ENCODE measurements around the gene ENDOU.

Gene ENDOU

DNA sequence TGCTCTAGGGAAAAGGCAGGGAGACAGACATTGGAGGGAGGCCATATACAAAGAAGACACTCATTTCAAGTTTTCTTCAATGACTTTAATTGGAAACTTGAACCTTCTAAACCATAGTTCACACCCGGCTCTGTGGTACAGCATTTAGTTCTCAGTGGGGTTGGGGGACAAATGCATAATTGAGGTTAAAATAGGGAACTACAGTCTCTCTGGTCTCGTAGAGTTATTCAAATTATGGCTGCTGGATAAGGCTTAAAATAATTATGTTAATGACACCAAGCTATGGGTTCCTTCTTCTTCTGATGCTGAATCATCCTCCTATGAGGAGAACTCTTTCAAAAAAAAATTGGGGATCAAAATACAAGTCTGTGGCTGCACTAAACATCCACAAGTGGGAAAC, 15.6 kb downstream of the ENDOU start:
- no CpG with 5 or more reads among the region's 2 CpGs for WGBS, 2 donors (ENCODE audit: extremely low coverage in 2 of 2, insufficient read length in 2 of 2, insufficient replicate concordance in 1 of 2)
- H3K27ac ChIP-seq (replicated peaks; ENCODE audit: low read length), result no peak overlapping the region
- no peak overlapping the region for H4K91ac ChIP-seq (ENCODE audit: low read depth, low read length, poor library complexity)
- no peak overlapping the region for H3K23ac ChIP-seq (ENCODE audit: low read depth, low read length, poor library complexity)
- H2BK15ac ChIP-seq (ENCODE audit: low read length), result no peak overlapping the region
- no peak overlapping the region for H3K18ac ChIP-seq (ENCODE audit: low read length)
- H3K4me1 ChIP-seq (ENCODE audit: control insufficient read depth in 2 of 2, insufficient read depth in 1 of 2, low read depth in 1 of 2, low read length in 2 of 2), result peaks cover 0 to 1% of the 10 kb centered on the region in 2 donors
- H2AFZ ChIP-seq (ENCODE audit: low read length), result no peak overlapping the region
- no peak for DNase-seq (ENCODE audit: low spot score)
- H3K4me2 ChIP-seq (ENCODE audit: insufficient read depth, low read length, poor library complexity, severe bottlenecking), result no peak overlapping the region
- H2BK12ac ChIP-seq (ENCODE audit: low read length), result no peak overlapping the region
- H3K4me3 ChIP-seq (ENCODE audit: low read length in 2 of 2), result no peak overlapping the region
- no peak overlapping the region for H2BK5ac ChIP-seq (ENCODE audit: low read length)
- H3K4ac ChIP-seq (ENCODE audit: low read length), result no peak overlapping the region
- no peak overlapping the region for H2AK5ac ChIP-seq (ENCODE audit: low read depth, low read length)
- H3K36me3 ChIP-seq (replicated peaks in 1 of 2; ENCODE audit: control insufficient read depth in 2 of 2, insufficient read depth in 2 of 2, low read length in 2 of 2), result no peaks in the 10 kb centered on the region
- H3K9me3 ChIP-seq (replicated peaks in 1 of 2; ENCODE audit: control insufficient read depth in 2 of 2, insufficient read depth in 1 of 2, low read depth in 1 of 2, low read length in 2 of 2), result no peaks in the 10 kb centered on the region
- H3K14ac ChIP-seq (ENCODE audit: low read length), result no peak overlapping the region
- no peak overlapping the region for H2BK120ac ChIP-seq (ENCODE audit: low read depth, low read length)
- H3K9ac ChIP-seq (ENCODE audit: low read depth, low read length, poor library complexity), result no peak overlapping the region
- no peaks in the 10 kb centered on the region for H3K27me3 ChIP-seq (ENCODE audit: control insufficient read depth in 3 of 3, insufficient read depth in 3 of 3, low read depth in 1 of 3, low read length in 3 of 3)
- H4K8ac ChIP-seq (ENCODE audit: low read depth, low read length), result no peak overlapping the region
- no peaks in the 10 kb centered on the region for H3K79me1 ChIP-seq (ENCODE audit: low read depth, low read length)

DNA sequence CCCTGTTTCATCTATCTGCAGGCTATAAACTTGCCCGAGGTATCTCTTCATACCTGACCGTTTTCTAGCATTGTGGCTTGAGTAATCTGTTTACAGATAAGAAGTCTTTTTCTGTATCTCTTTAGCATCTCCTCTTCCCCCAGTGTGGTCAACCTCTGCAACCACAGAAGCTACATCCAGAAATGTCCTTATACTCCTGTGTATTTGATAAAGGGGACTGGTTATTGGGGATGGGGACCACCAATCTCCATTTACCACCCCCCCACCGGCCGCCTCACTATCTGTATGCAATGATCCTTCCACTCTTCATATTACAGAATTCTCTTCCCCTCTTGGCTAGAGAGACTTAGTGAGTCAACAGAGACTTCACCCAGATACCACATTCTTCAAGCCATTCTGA, 16.1 kb downstream of the ENDOU start:
- no peak overlapping the region for H3K4me2 ChIP-seq (ENCODE audit: insufficient read depth, low read length, poor library complexity, severe bottlenecking)
- H3K36me3 ChIP-seq (replicated peaks in 1 of 2; ENCODE audit: control insufficient read depth in 2 of 2, insufficient read depth in 2 of 2, low read length in 2 of 2), result no peaks in the 10 kb centered on the region
- no peak overlapping the region for H2BK12ac ChIP-seq (ENCODE audit: low read length)
- WGBS, 2 donors (ENCODE audit: extremely low coverage in 2 of 2, insufficient read length in 2 of 2, insufficient replicate concordance in 1 of 2), result no CpG with 5 or more reads among the region's 4 CpGs
- H3K27me3 ChIP-seq (ENCODE audit: control insufficient read depth in 3 of 3, insufficient read depth in 3 of 3, low read depth in 1 of 3, low read length in 3 of 3), result no peaks in the 10 kb centered on the region
- H3K4me3 ChIP-seq (ENCODE audit: low read length in 2 of 2), result no peak overlapping the region
- H3K18ac ChIP-seq (ENCODE audit: low read length), result no peak overlapping the region
- no peak overlapping the region for H4K8ac ChIP-seq (ENCODE audit: low read depth, low read length)
- H3K9me3 ChIP-seq (replicated peaks in 1 of 2; ENCODE audit: control insufficient read depth in 2 of 2, insufficient read depth in 1 of 2, low read depth in 1 of 2, low read length in 2 of 2), result no peaks in the 10 kb centered on the region
- DNase-seq (ENCODE audit: low spot score), result no peak
- H3K79me1 ChIP-seq (ENCODE audit: low read depth, low read length), result no peaks in the 10 kb centered on the region
- H3K9ac ChIP-seq (ENCODE audit: low read depth, low read length, poor library complexity), result no peak overlapping the region
- H3K4ac ChIP-seq (ENCODE audit: low read length), result no peak overlapping the region
- no peak overlapping the region for H2BK5ac ChIP-seq (ENCODE audit: low read length)
- H3K4me1 ChIP-seq (ENCODE audit: control insufficient read depth in 2 of 2, insufficient read depth in 1 of 2, low read depth in 1 of 2, low read length in 2 of 2), result peaks cover 0 to 1% of the 10 kb centered on the region in 2 donors
- no peak overlapping the region for H2BK120ac ChIP-seq (ENCODE audit: low read depth, low read length)
- no peak overlapping the region for H4K91ac ChIP-seq (ENCODE audit: low read depth, low read length, poor library complexity)
- H3K23ac ChIP-seq (ENCODE audit: low read depth, low read length, poor library complexity), result no peak overlapping the region
- no peak overlapping the region for H3K27ac ChIP-seq (replicated peaks; ENCODE audit: low read length)
- H2AK5ac ChIP-seq (ENCODE audit: low read depth, low read length), result no peak overlapping the region
- H2BK15ac ChIP-seq (ENCODE audit: low read length), result no peak overlapping the region
- H2AFZ ChIP-seq (ENCODE audit: low read length), result no peak overlapping the region
- H3K14ac ChIP-seq (ENCODE audit: low read length), result no peak overlapping the region

DNA sequence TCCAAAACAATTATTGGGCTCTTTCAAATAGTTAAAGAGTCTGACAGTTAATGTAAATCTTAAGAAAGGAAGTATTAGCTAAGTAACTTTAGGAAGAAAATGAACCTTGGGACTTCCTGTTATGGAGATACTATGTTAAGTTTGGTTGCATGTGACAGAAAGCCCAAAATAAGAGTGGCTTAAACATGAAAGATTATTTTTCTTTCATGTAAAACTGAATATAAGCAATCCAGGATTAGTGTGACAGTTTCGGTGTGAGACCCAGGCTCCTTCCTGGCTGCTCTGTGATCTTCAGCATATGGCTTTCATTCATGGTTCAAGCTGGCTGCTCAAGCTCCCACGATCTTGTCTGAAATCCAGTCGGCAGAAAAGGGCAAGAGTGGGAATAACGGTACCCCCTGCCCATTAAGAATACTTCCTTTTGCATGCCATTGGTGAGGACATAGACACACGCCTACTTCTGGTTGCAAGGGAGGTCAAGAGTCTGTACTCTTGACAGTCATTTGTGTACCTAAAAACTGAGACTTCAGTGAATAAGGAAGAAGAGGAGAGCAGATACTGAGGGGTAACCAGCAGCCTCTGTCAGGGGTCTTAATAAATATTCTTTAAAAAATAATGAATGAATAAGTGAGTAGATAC, 17.3 kb downstream of the ENDOU start:
- Histone ChIP-seq H3K4me3 (ENCODE audit: low read length in 2 of 2) (no peak overlapping the region), H2AK5ac (ENCODE audit: low read depth, low read length) (no peak overlapping the region), H3K4me2 (ENCODE audit: insufficient read depth, low read length, poor library complexity, severe bottlenecking) (no peak overlapping the region), H3K9ac (ENCODE audit: low read depth, low read length, poor library complexity) (no peak overlapping the region), H3K27me3 (ENCODE audit: control insufficient read depth in 3 of 3, insufficient read depth in 3 of 3, low read depth in 1 of 3, low read length in 3 of 3) (no peaks in the 10 kb centered on the region), H4K91ac (ENCODE audit: low read depth, low read length, poor library complexity) (no peak overlapping the region), H2BK5ac (ENCODE audit: low read length) (no peak overlapping the region), H2AFZ (ENCODE audit: low read length) (no peak overlapping the region), H2BK12ac (ENCODE audit: low read length) (no peak overlapping the region), H3K27ac (replicated peaks; ENCODE audit: low read length) (no peak overlapping the region), H3K36me3 (replicated peaks in 1 of 2; ENCODE audit: control insufficient read depth in 2 of 2, insufficient read depth in 2 of 2, low read length in 2 of 2) (peaks cover 0 to 11% of the 10 kb centered on the region in 2 donors), H3K23ac (ENCODE audit: low read depth, low read length, poor library complexity) (no peak overlapping the region), H3K9me3 (replicated peaks in 1 of 2; ENCODE audit: control insufficient read depth in 2 of 2, insufficient read depth in 1 of 2, low read depth in 1 of 2, low read length in 2 of 2) (no peaks in the 10 kb centered on the region), H3K4me1 (ENCODE audit: control insufficient read depth in 2 of 2, insufficient read depth in 1 of 2, low read depth in 1 of 2, low read length in 2 of 2) (peaks cover 1 to 2% of the 10 kb centered on the region in 2 donors), H3K18ac (ENCODE audit: low read length) (no peak overlapping the region), H2BK120ac (ENCODE audit: low read depth, low read length) (no peak overlapping the region), H3K14ac (ENCODE audit: low read length) (no peak overlapping the region), H3K4ac (ENCODE audit: low read length) (no peak overlapping the region), H4K8ac (ENCODE audit: low read depth, low read length) (no peak overlapping the region), H2BK15ac (ENCODE audit: low read length) (no peak overlapping the region), H3K79me1 (ENCODE audit: low read depth, low read length) (no peaks in the 10 kb centered on the region)
- no peak for DNase-seq (ENCODE audit: low spot score)
- no CpG with 5 or more reads among the region's 5 CpGs for WGBS, 2 donors (ENCODE audit: extremely low coverage in 2 of 2, insufficient read length in 2 of 2, insufficient replicate concordance in 1 of 2)

DNA sequence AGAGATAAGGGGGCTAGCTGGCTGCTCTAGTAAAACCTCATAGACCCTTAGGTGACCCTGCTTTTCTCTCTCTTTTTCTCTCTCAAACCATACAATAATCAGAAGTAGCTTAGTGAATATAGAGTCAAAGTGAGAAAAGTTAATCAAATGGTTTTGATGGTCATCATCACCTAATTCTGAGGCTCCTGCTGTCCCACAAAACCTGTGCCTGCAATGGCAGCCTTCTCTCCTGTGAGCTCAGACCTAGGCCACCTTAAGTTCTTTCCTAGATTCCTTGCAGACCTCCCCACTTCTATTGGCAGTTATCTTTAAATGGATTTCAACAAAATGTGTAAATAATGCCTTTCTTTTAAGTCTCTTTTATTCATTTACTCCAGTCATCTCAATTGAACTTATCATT, 17.9 kb downstream of the ENDOU start:
- H3K4me1 ChIP-seq (ENCODE audit: control insufficient read depth in 2 of 2, insufficient read depth in 1 of 2, low read depth in 1 of 2, low read length in 2 of 2), result peaks cover 1 to 2% of the 10 kb centered on the region in 2 donors
- no peak for DNase-seq (ENCODE audit: low spot score)

More for the DNA sequence above, 17.9 kb downstream of the ENDOU start:
- H3K4me3 ChIP-seq (ENCODE audit: low read length in 2 of 2), result no peak overlapping the region
- no peak overlapping the region for H3K4ac ChIP-seq (ENCODE audit: low read length)
- H2BK5ac ChIP-seq (ENCODE audit: low read length), result no peak overlapping the region
- no peak overlapping the region for H2AK5ac ChIP-seq (ENCODE audit: low read depth, low read length)
- H3K4me2 ChIP-seq (ENCODE audit: insufficient read depth, low read length, poor library complexity, severe bottlenecking), result no peak overlapping the region
- no peak overlapping the region for H3K27ac ChIP-seq (replicated peaks; ENCODE audit: low read length)
- H2BK12ac ChIP-seq (ENCODE audit: low read length), result no peak overlapping the region
- peaks cover 0 to 18% of the 10 kb centered on the region in 2 donors for H3K36me3 ChIP-seq (replicated peaks in 1 of 2; ENCODE audit: control insufficient read depth in 2 of 2, insufficient read depth in 2 of 2, low read length in 2 of 2)
- no peak overlapping the region for H4K8ac ChIP-seq (ENCODE audit: low read depth, low read length)
- H3K9me3 ChIP-seq (replicated peaks in 1 of 2; ENCODE audit: control insufficient read depth in 2 of 2, insufficient read depth in 1 of 2, low read depth in 1 of 2, low read length in 2 of 2), result no peaks in the 10 kb centered on the region
- H3K14ac ChIP-seq (ENCODE audit: low read length), result no peak overlapping the region
- H3K23ac ChIP-seq (ENCODE audit: low read depth, low read length, poor library complexity), result no peak overlapping the region
- H4K91ac ChIP-seq (ENCODE audit: low read depth, low read length, poor library complexity), result no peak overlapping the region
- no peak overlapping the region for H2BK15ac ChIP-seq (ENCODE audit: low read length)
- no peak overlapping the region for H3K9ac ChIP-seq (ENCODE audit: low read depth, low read length, poor library complexity)
- H2AFZ ChIP-seq (ENCODE audit: low read length), result no peak overlapping the region
- no peaks in the 10 kb centered on the region for H3K79me1 ChIP-seq (ENCODE audit: low read depth, low read length)
- no peak overlapping the region for H2BK120ac ChIP-seq (ENCODE audit: low read depth, low read length)
- H3K27me3 ChIP-seq (ENCODE audit: control insufficient read depth in 3 of 3, insufficient read depth in 3 of 3, low read depth in 1 of 3, low read length in 3 of 3), result no peaks in the 10 kb centered on the region
- H3K18ac ChIP-seq (ENCODE audit: low read length), result no peak overlapping the region
